Ovary (tissue), 9 donors: ENCODE results near the gene HDHD5. TPM values are rescaled to one million over a fixed set of nuclear protein-coding genes. Genes with fewer than 3 reads are reported as not detected.

Experiments used
- DNase-seq, 5 donors: peaks; one replicate each; pipeline ENCODE4 v3.0.0-alpha.2; 2019 to 2020
- H3K27ac ChIP-seq, 2 donors: fragments of 200-600 bp; one replicate each; pipeline versions ENCODE4 v1.5.1 to v1.8.0; 2019 to 2022
- H3K27me3 ChIP-seq: fragments of 200-600 bp; one replicate; pipeline ENCODE4 v1.8.0; 2022
- H3K36me3 ChIP-seq: fragments of 200-600 bp; sonication (generic); one replicate; pipeline ENCODE4 v1.5.1; 2019
- H3K4me1 ChIP-seq: one replicate; pipeline ENCODE4 v1.8.1; 2013; ENCODE audit warnings: mild to moderate bottlenecking, moderate library complexity; ENCODE audit not compliant: insufficient read depth
- H3K4me3 ChIP-seq: fragments of 200-600 bp; sonication (generic); one replicate; pipeline ENCODE4 v1.5.1; 2017
- H3K9me3 ChIP-seq, 2 donors: fragments of 200-600 bp in 1 of 2; sonication (generic) in 1 of 2; one replicate each; pipeline versions ENCODE4 v1.5.1 to v1.8.1; 2013 to 2019; ENCODE audit warnings: mild to moderate bottlenecking in 1 of 2, moderate library complexity in 1 of 2
- EP300 ChIP-seq: sonication (generic); formaldehyde crosslinking; IDR thresholded peaks from one replicate; pipeline ENCODE4 v1.6.1; 2017; ENCODE audit warnings: antibody characterized with exemption
- POLR2A ChIP-seq: fragments of 450-650 bp; IDR thresholded peaks from one replicate; pipeline ENCODE4 v1.6.1; 2017; ENCODE audit warnings: antibody characterized with exemption, mild to moderate bottlenecking, moderate library complexity
- WGBS, 3 donors: extraction: QIAGEN DNeasy Blood & Tissue Kit in 1 of 3; methylation state at CpG; one replicate each; pipeline versions ENCODE4 v1.1.5 to v1.1.7; 2013 to 2017; 5-methylcytosine and 5-hydroxymethylcytosine counted together
- intact Hi-C, 4 donors: fragments of 100-400 bp; cut with DNase I; formaldehyde crosslinking; loops; one replicate each; pipeline versions ENCODE4 v1.11.0 to v1.15.1; 2022 to 2023
- polyA plus RNA-seq, 2 donors: library from polyadenylated mRNA; stranded (reverse); fragments of 200-250 nt in 1 of 2; fragments of 350-450 nt in 1 of 2; fragmentation: Illumina TruSeq in 1 of 2; extraction: RNeasy Lipid Tissue Mini Kit (QIAGEN cat#74804) in 1 of 2; gene quantifications; one replicate each; pipeline ENCODE4 v1.2.3, GENCODE V29; 2013 to 2014
- total RNA-seq, 7 donors: library from RNA; depleted of rRNA in 2 of 7; stranded (reverse); fragments of >200 nt in 2 of 7; fragmentation: NEBNext Ultra II Directional in 3 of 7; extraction: Animal tissue kit (Norgen Biotek cat#: 25700) in 3 of 7; gene quantifications; one replicate each; pipeline versions ENCODE4 v1.1.0 to v1.2.4, GENCODE V29; 2016 to 2023
- TF ChIP-seq, protein P1 (sequence below), 3 donors: fragments of 450-650 bp in 2 of 3; fragments of 200-600 bp in 1 of 3; IDR thresholded peaks; one replicate each; pipeline versions ENCODE4 v1.5.1 to v1.8.0; 2016 to 2022; ENCODE audit warnings: antibody characterized with exemption in 3 of 3, mild to moderate bottlenecking in 1 of 3
- donor health status: DM: no; HTN: no; CAD: no; lungs with moderate emphysema.
- donor health status: DM: no; HTN: no; CAD: no.
- donor health status: Bipolar disorder and iron deficiency.
- donor health status: DM: yes; HTN: yes; CAD: no.
- donor health status: DM: no; HTN: no; CAD: no.
- donor health status: DM: yes; HTN: yes; CAD: no.

HDHD5 gene
- total and polyA plus RNA-seq, 9 donors = 8.9 to 29.5 (median 23.9) TPM

DNA sequence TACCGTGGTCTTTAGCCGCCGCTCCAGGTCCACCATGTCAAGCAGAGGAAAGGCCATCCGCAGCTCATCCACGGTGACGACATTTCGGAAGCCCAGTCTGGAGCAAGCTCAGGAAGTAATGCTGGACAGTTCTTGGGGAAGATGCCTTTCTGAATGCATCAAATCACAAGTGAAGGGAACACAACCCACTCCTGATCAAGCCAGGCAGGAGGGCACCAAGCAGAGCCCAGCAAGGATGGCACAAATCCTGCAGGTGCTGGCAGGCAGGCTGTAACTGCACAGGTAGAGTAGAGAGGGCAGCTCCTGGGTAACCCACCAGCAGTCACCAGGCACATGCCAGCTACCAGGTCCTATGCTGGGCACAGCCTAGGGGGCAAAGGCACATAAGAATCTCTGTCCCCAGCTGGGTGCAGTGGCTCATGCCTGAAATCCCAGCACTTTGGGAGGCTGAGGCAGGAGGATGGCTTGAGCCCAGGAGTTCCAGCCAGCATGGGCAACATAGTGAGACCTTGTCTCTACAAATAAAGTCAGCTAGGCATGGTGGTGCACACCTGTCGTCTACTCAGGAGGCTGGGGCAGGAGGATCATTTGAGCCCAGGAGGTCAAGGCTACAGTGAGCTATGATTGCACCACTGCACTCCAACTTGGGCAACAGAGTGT is 13.9 kb downstream of the HDHD5 start:
- H3K27me3 ChIP-seq = no peaks in the 10 kb centered on the region
- DNase-seq = no peak
- intact Hi-C loops = no loop called here
- no peaks in the 10 kb centered on the region for H3K36me3 ChIP-seq
- WGBS, 3 donors = 81 to 96% (median 83%) methylated on average over 7 to 8 of the region's 8 CpGs
- no peaks in the 10 kb centered on the region for H3K9me3 ChIP-seq
- TF ChIP-seq EP300 = no peak
- TF ChIP-seq, protein P1, sequence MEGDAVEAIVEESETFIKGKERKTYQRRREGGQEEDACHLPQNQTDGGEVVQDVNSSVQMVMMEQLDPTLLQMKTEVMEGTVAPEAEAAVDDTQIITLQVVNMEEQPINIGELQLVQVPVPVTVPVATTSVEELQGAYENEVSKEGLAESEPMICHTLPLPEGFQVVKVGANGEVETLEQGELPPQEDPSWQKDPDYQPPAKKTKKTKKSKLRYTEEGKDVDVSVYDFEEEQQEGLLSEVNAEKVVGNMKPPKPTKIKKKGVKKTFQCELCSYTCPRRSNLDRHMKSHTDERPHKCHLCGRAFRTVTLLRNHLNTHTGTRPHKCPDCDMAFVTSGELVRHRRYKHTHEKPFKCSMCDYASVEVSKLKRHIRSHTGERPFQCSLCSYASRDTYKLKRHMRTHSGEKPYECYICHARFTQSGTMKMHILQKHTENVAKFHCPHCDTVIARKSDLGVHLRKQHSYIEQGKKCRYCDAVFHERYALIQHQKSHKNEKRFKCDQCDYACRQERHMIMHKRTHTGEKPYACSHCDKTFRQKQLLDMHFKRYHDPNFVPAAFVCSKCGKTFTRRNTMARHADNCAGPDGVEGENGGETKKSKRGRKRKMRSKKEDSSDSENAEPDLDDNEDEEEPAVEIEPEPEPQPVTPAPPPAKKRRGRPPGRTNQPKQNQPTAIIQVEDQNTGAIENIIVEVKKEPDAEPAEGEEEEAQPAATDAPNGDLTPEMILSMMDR (IDR thresholded peaks at IDR 0.05) = no peak
- TF ChIP-seq POLR2A = no peak
- no peaks in the 10 kb centered on the region for H3K4me1 ChIP-seq
- H3K27ac ChIP-seq = no peak overlapping the region
- H3K4me3 ChIP-seq = no peak overlapping the region

DNA sequence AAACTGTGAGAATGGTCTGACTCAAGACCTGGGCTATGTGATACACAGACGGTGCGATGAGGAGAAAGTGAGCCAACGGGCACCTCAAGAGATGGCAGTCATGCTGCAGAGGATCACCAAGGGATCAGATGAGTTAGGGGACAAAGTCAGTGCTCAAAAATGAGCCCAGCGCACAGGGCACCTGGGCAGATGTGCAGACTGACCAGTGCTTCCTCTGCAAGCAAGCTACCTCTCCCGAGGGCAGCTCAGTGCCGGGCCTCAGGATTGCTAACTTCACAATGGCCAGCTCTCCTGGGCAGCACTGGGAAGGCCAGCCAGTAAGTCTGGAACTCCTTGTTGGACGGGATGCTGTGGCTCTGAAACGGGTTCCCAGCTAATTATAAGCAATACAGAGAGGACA is 15.3 kb downstream of the HDHD5 start:
- DNase-seq = no peak
- TF ChIP-seq POLR2A (no peak), EP300 (no peak)
- TF ChIP-seq, protein P1 (IDR thresholded peaks at IDR 0.05) = no peak
- Histone ChIP-seq H3K9me3 (no peaks in the 10 kb centered on the region), H3K36me3 (no peaks in the 10 kb centered on the region), H3K27me3 (no peaks in the 10 kb centered on the region), H3K27ac (no peak overlapping the region), H3K4me1 (no peaks in the 10 kb centered on the region), H3K4me3 (no peak overlapping the region)
- intact Hi-C loops = no loop called here
- WGBS, 3 donors = 84 to 90% (median 87%) methylated on average over 8 of the region's 8 CpGs

DNA sequence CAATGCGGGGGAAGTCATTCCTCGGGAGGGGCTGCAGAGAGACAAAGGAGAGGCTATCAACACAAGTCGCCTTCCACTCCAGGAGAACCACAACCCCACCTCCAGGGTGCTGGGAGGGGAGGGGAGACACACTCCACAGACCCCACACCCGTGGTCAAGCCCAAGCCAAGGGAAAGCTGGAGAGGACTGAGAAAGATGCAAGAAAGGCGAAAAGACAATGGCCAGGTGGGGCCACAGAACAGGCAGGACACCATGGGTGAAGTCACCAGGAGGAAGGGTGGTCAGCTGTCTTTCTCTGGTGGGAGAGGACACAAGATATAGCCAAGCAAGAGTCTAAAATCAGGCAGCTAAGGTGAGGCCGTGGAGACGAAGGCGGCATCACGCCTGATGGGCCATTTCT is 16.0 kb downstream of the HDHD5 start:
- WGBS, 3 donors = 88 to 91% (median 90%) methylated on average over 9 of the region's 9 CpGs
- TF ChIP-seq EP300 (no peak), POLR2A (no peak)
- TF ChIP-seq, protein P1 (IDR thresholded peaks at IDR 0.05) = no peak
- Histone ChIP-seq H3K27ac (no peak overlapping the region), H3K9me3 (no peaks in the 10 kb centered on the region), H3K36me3 (no peaks in the 10 kb centered on the region), H3K4me3 (no peak overlapping the region), H3K27me3 (no peaks in the 10 kb centered on the region), H3K4me1 (no peaks in the 10 kb centered on the region)
- intact Hi-C loops = no loop called here
- no peak for DNase-seq

DNA sequence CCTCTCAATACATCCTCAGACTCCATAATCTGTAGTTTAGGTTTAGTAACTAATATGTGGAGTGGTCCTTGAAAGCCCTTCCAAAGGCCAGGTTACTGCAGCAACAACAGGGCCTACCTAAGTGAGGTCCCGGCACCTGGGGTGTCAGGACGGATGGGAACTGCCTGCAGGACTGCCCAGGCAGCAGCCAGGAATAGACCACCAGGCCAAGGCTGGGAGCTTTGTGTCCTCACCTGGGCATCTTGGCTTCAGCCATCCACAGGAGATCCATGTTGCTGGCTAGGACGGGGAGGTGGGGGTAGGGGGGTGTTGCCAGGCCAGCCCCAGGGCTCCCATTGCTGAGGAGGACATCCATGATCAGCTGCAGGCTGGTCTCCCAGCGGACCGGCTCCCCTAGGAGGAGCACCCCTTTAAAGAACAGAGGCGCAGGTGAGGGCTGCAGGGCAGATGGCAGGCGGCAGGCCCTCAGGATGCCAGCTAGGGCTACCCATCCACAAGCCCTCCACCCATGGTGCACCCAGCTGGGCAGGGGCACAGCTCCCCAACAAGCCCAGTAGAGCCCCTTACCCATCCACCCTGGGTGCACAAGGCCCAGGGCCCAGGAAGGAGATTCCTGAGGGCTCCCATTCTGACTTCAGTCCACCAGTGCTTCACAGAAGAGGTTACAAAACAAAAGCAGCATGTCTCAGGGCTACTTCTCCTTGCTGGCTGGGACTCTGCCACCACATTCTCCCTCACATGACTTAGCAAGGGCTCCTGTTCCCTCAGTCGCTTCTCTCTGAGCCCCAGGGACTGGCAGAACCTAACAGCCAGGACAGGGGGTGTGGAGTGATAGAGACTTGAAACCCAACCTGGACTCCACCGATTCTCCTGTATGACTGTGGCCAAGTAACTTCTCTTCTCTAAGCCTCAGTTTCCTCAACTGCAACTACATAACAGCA is 18.0 kb downstream of the HDHD5 start:
- H3K27me3 ChIP-seq = no peaks in the 10 kb centered on the region
- H3K9me3 ChIP-seq = no peaks in the 10 kb centered on the region
- no peaks in the 10 kb centered on the region for H3K4me1 ChIP-seq
- DNase-seq = no peak
- no peaks in the 10 kb centered on the region for H3K36me3 ChIP-seq
- intact Hi-C loops = no loop called here
- H3K4me3 ChIP-seq = no peak overlapping the region
- TF ChIP-seq, protein P1 (IDR thresholded peaks at IDR 0.05) = no peak
- TF ChIP-seq POLR2A (no peak), EP300 (no peak)
- WGBS, 3 donors = 94 to 96% (median 94%) methylated on average over 9 of the region's 9 CpGs
- H3K27ac ChIP-seq = no peak overlapping the region
